GM23248 (cell line): Measurements from ENCODE around the gene CHKB.

ENCODE experiments used
- EZH2 ChIP-seq: fragments of 200-600 bp; sonication (generic); IDR thresholded peaks from 2 replicates; pipeline ENCODE4 v1.6.1; 2018; ENCODE audit warnings: antibody characterized with exemption, mild to moderate bottlenecking; ENCODE audit not compliant: insufficient read depth, poor library complexity, severe bottlenecking
- EZH2phosphoT487 ChIP-seq: fragments of 200-600 bp; sonication (generic); IDR thresholded peaks from 2 replicates; pipeline ENCODE4 v1.6.1; 2018; ENCODE audit warnings: antibody characterized with exemption, moderate library complexity, mild to moderate bottlenecking, low read depth; ENCODE audit not compliant: insufficient read depth

- TF ChIP-seq EZH2phosphoT487 (no peak), EZH2 (no peak)
These were observed 40.2 kb upstream of the CHKB start for GRCh38 chr22:50622723-50623327.
